Neural cell (in vitro differentiated cells): ENCODE data around the gene DNAAF3. TPM values are rescaled to one million over a fixed set of nuclear protein-coding genes. Genes with fewer than 3 reads are reported as not detected.

Experiments
- H2AFZ ChIP-seq: fragments of 200-600, 300-800 bp; sonication (generic), shearing (Covaris generic); 2 replicates; pipeline ENCODE4 v1.6.0; 2014; ENCODE audit warnings: low read depth, mild to moderate bottlenecking, antibody characterized with exemption, low read length, moderate library complexity
- H3F3A ChIP-seq: fragments of 200-600 bp; shearing (Covaris generic); 2 replicates; pipeline ENCODE4 v1.6.1; 2016; ENCODE audit warnings: mild to moderate bottlenecking, moderate library complexity, mixed read lengths, antibody characterized with exemption, low read length; ENCODE audit not compliant: insufficient read depth, poor library complexity, severe bottlenecking
- H3K27ac ChIP-seq: fragments of 200-600, 300-800 bp; sonication (generic), shearing (Covaris generic); 2 replicates; pipeline ENCODE4 v1.5.1; 2014; ENCODE audit warnings: mild to moderate bottlenecking, low read length, moderate library complexity
- H3K27me3 ChIP-seq: fragments of 300-800, 200-600 bp; sonication (generic), shearing (Covaris generic); 2 replicates; pipeline ENCODE4 v1.6.0; 2014; ENCODE audit warnings: mild to moderate bottlenecking, low read depth, low read length, moderate library complexity; ENCODE audit not compliant: insufficient read depth
- H3K36me3 ChIP-seq: fragments of 300-800, 200-600 bp; sonication (generic), shearing (Covaris generic); 2 replicates; pipeline ENCODE4 v1.5.1; 2014; ENCODE audit warnings: mild to moderate bottlenecking, antibody characterized with exemption, low read length, moderate library complexity; ENCODE audit not compliant: insufficient read depth
- H3K4me2 ChIP-seq: fragments of 300-800, 200-600 bp; sonication (generic), shearing (Covaris generic); 2 replicates; pipeline ENCODE4 v1.6.0; 2014; ENCODE audit warnings: mild to moderate bottlenecking, low read length
- H3K4me3 ChIP-seq: fragments of 300-800, 200-600 bp; sonication (generic), shearing (Covaris generic); 2 replicates; pipeline ENCODE4 v1.5.1; 2014; ENCODE audit warnings: mild to moderate bottlenecking, low read length, moderate library complexity
- H3K79me2 ChIP-seq: fragments of 200-600 bp; shearing (Covaris generic); replicated peaks from 2 replicates; pipeline ENCODE4 v1.6.0; 2014; ENCODE audit warnings: mild to moderate bottlenecking, low read length, moderate library complexity; ENCODE audit not compliant: insufficient read depth
- H3K9ac ChIP-seq: fragments of 300-800, 200-600 bp; sonication (generic), shearing (Covaris generic); 2 replicates; pipeline ENCODE4 v1.6.1; 2016; ENCODE audit warnings: mild to moderate bottlenecking, low read length, mixed read lengths
- H3K9me2 ChIP-seq: fragments of 200-600 bp; shearing (Covaris generic); 2 replicates; pipeline ENCODE4 v1.6.1; 2016; ENCODE audit warnings: mild to moderate bottlenecking, low read length, mixed read lengths; ENCODE audit not compliant: insufficient read depth
- H3K9me3 ChIP-seq: fragments of 200-600, 300-800 bp; sonication (generic), shearing (Covaris generic); 2 replicates; pipeline ENCODE4 v1.6.1; 2016; ENCODE audit warnings: mild to moderate bottlenecking, mixed run types, low read length, moderate library complexity, mixed read lengths
- H4K20me1 ChIP-seq: fragments of 200-600 bp; shearing (Covaris generic); 2 replicates; pipeline ENCODE4 v1.6.1; 2016; ENCODE audit warnings: mild to moderate bottlenecking, mixed run types; ENCODE audit not compliant: insufficient read depth
- CTCF ChIP-seq: fragments of 450-650 bp; IDR thresholded peaks from 2 replicates; pipeline ENCODE4 v1.5.1; 2014; ENCODE audit warnings: antibody characterized with exemption, mild to moderate bottlenecking, moderate library complexity; ENCODE audit not compliant: poor library complexity, severe bottlenecking
- EP300 ChIP-seq: fragments of 450-650 bp; conservative IDR thresholded peaks from 2 replicates; pipeline ENCODE4 v1.6.1; 2014; ENCODE audit warnings: antibody characterized with exemption, mild to moderate bottlenecking, moderate library complexity; ENCODE audit not compliant: poor library complexity, severe bottlenecking
- EZH2 ChIP-seq: fragments of 200-600, 300-800 bp; shearing (Covaris generic), sonication (generic); IDR thresholded peaks from 2 replicates; pipeline ENCODE4 v1.6.1; 2014; ENCODE audit warnings: antibody characterized with exemption, low read length, borderline replicate concordance, mild to moderate bottlenecking; ENCODE audit not compliant: insufficient read depth, poor library complexity, severe bottlenecking
- MXI1 ChIP-seq: fragments of 450-650 bp; conservative IDR thresholded peaks from 2 replicates; pipeline ENCODE4 v1.6.1; 2014; ENCODE audit warnings: antibody characterized with exemption, mild to moderate bottlenecking; ENCODE audit not compliant: poor library complexity, severe bottlenecking
- POLR2AphosphoS5 ChIP-seq: IDR thresholded peaks from 2 replicates; pipeline ENCODE4 v1.6.1; 2012
- RAD21 ChIP-seq: fragments of 450-650 bp; conservative IDR thresholded peaks from 2 replicates; pipeline ENCODE4 v1.6.1; 2014; ENCODE audit warnings: antibody characterized with exemption, mild to moderate bottlenecking, moderate library complexity
- REST ChIP-seq: IDR thresholded peaks from 2 replicates; pipeline ENCODE4 v1.6.1; 2012; ENCODE audit warnings: borderline replicate concordance
- SMC3 ChIP-seq: fragments of 450-650 bp; conservative IDR thresholded peaks from 2 replicates; pipeline ENCODE4 v1.6.1; 2014; ENCODE audit warnings: antibody characterized with exemption, mild to moderate bottlenecking, moderate library complexity; ENCODE audit not compliant: poor library complexity
- TAF1 ChIP-seq: IDR thresholded peaks from 2 replicates; pipeline ENCODE4 v1.6.1; 2012; ENCODE audit warnings: low read depth
- polyA plus RNA-seq: library from polyadenylated mRNA; depleted of rRNA; stranded (reverse); fragments of >200 nt; gene quantifications from 2 replicates; pipeline ENCODE4 v1.2.3, GENCODE V29; 2014

Gene DNAAF3
- polyA plus RNA-seq, 1 donor from 2014 or later = 0.38 TPM

DNA sequence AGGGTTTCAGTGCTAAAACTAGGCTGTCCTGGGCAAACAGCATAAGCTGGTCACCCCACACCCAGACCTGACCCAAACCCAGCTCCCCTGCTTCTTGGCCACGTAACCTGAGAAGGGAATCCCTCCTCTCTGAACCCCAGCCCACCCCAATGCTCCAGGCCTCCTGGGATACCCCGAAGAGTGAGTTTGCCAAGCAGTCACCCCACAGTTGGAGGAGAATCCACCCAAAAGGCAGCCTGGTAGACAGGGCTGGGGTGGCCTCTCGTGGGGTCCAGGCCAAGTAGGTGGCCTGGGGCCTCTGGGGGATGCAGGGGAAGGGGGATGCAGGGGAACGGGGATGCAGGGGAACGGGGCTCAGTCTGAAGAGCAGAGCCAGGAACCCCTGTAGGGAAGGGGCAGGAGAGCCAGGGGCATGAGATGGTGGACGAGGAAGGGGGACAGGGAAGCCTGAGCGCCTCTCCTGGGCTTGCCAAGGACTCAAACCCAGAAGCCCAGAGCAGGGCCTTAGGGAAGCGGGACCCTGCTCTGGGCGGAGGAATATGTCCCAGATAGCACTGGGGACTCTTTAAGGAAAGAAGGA lies 51.8 kb downstream of the DNAAF3 start:
- peaks cover 9% of the 10 kb centered on the region for H4K20me1 ChIP-seq
- no peak overlapping the region for H3K27ac ChIP-seq
- TF ChIP-seq SMC3 = no peak
- TF ChIP-seq CTCF = no peak
- no peak for TF ChIP-seq TAF1
- TF ChIP-seq POLR2AphosphoS5 = no peak
- TF ChIP-seq REST = no peak
- no peak for TF ChIP-seq MXI1
- TF ChIP-seq EZH2 = no peak
- no peak for TF ChIP-seq EP300
- TF ChIP-seq RAD21 = no peak
- H3K36me3 ChIP-seq = no peaks in the 10 kb centered on the region
- no peak overlapping the region for H2AFZ ChIP-seq
- no peak overlapping the region for H3K4me2 ChIP-seq
- H3K27me3 ChIP-seq = no peaks in the 10 kb centered on the region
- H3K79me2 ChIP-seq = peaks cover 46% of the 10 kb centered on the region
- no peaks in the 10 kb centered on the region for H3F3A ChIP-seq
- H3K4me3 ChIP-seq = peak overlapping the region; percentile 85
- H3K9me2 ChIP-seq = no peaks in the 10 kb centered on the region
- H3K9ac ChIP-seq = no peak overlapping the region
- H3K9me3 ChIP-seq = no peaks in the 10 kb centered on the region

- Histone ChIP-seq H4K20me1 (peaks cover 9% of the 10 kb centered on the region), H3K4me2 (no peak overlapping the region), H3K4me3 (peak overlapping the region; percentile 17), H3K27ac (no peak overlapping the region), H3K9me2 (no peaks in the 10 kb centered on the region), H3K79me2 (peaks cover 46% of the 10 kb centered on the region), H3K9ac (no peak overlapping the region), H3K27me3 (no peaks in the 10 kb centered on the region), H3F3A (no peaks in the 10 kb centered on the region), H3K9me3 (no peaks in the 10 kb centered on the region), H2AFZ (no peak overlapping the region), H3K36me3 (no peaks in the 10 kb centered on the region)
- TF ChIP-seq CTCF = no peak
- no peak for TF ChIP-seq EZH2
- TF ChIP-seq EP300 = no peak
- TF ChIP-seq SMC3 = no peak
- TF ChIP-seq REST = no peak
- no peak for TF ChIP-seq MXI1
- no peak for TF ChIP-seq POLR2AphosphoS5
- no peak for TF ChIP-seq TAF1
- no peak for TF ChIP-seq RAD21
These were observed 52.8 kb downstream of the DNAAF3 start for GRCh38 chr19:55113570-55114039.
